ENCODE data around the gene SSBP3. TPM values are rescaled to one million over a fixed set of nuclear protein-coding genes. Genes with fewer than 3 reads are reported as not detected.
"Not testable (repeated sequence)": the region's sequence is repeated elsewhere in the genome, so short reads cannot be mapped to it uniquely, and the experiment has no call there.

The SSBP3 gene
- total RNA-seq: 10 to 100 TPM; 15.4 to 23.0 (median 18.2) TPM

GRCh38 chr1:54406339-54407153 is at the start of gene SSBP3:
Gene SSBP3, minus strand, starts transcription at chr1:54406394.
- H3K4me1 ChIP-seq: peaks cover 25 to 39% of the 10 kb centered on the region in 2 donors
- H3K27ac ChIP-seq: peak within 1 kb of the TSS; percentile 86 to 95 (median 89)
- peak within 1 kb of the TSS; percentile 51 to 96 (median 79) for H3K4me3 ChIP-seq (replicated peaks in 1 of 3)
- peaks cover 3 to 4% of the 10 kb centered on the region in 2 donors for H3K36me3 ChIP-seq
- DNase-seq: peak; percentile 91 to 93
- H3K9me3 ChIP-seq: no peaks in the 10 kb centered on the region
- intact Hi-C loops (cut with DNase I): loop anchor here (5.0 kb wide), 2 partner anchors 134 to 284 kb away; no protein-coding TSS in a partner anchor
- WGBS, 2 donors: 0 to 4% methylated on average over 5 to 8 of the region's 100 CpGs
- no peaks in the 10 kb centered on the region for H3K27me3 ChIP-seq
- peak; percentile 63 to 99 for TF ChIP-seq POLR2A (IDR thresholded peaks at IDR 0.05)
- TF ChIP-seq, protein P1, sequence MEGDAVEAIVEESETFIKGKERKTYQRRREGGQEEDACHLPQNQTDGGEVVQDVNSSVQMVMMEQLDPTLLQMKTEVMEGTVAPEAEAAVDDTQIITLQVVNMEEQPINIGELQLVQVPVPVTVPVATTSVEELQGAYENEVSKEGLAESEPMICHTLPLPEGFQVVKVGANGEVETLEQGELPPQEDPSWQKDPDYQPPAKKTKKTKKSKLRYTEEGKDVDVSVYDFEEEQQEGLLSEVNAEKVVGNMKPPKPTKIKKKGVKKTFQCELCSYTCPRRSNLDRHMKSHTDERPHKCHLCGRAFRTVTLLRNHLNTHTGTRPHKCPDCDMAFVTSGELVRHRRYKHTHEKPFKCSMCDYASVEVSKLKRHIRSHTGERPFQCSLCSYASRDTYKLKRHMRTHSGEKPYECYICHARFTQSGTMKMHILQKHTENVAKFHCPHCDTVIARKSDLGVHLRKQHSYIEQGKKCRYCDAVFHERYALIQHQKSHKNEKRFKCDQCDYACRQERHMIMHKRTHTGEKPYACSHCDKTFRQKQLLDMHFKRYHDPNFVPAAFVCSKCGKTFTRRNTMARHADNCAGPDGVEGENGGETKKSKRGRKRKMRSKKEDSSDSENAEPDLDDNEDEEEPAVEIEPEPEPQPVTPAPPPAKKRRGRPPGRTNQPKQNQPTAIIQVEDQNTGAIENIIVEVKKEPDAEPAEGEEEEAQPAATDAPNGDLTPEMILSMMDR (IDR thresholded peaks at IDR 0.05): peak in 3 of 6 experiments; percentile 5 to 30 (median 7)

DNA sequence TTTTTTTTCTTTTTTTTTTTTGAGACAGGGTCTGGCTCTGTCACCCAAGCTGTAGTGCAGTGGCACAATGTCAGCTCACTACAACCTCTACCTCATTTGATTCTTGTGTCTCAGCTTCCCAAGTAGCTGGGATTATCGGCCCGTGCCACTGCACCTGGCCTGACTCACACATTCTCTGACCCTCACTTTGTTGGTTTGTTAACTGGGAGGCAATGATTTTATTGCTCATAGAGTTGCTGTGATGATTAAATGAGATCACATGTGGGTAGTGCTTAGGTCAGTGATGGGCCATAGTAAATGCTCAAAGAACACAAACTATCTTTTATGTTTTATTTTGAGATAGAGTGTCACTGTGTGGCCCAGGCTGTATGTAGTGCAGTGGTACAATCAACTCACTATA is 47.3 kb upstream of the SSBP3 start:
- no peaks in the 10 kb centered on the region for H3K4me1 ChIP-seq
- no peak overlapping the region for H3K4me3 ChIP-seq (replicated peaks in 1 of 3)
- intact Hi-C loops (cut with DNase I): no loop called here
- H3K27ac ChIP-seq: no peak overlapping the region
- no peak for TF ChIP-seq POLR2A (IDR thresholded peaks at IDR 0.05)
- TF ChIP-seq, protein P1 (IDR thresholded peaks at IDR 0.05): no peak
- no peaks in the 10 kb centered on the region for H3K9me3 ChIP-seq
- no peak for DNase-seq
- no peaks in the 10 kb centered on the region for H3K27me3 ChIP-seq
- H3K36me3 ChIP-seq: no peaks in the 10 kb centered on the region
- 96 to 98% methylated on average over 2 of the region's 2 CpGs for WGBS, 2 donors

GRCh38 chr1:54453022-54453421 is 46.8 kb upstream of the SSBP3 start:
- TF ChIP-seq POLR2A (IDR thresholded peaks at IDR 0.05): no peak
- TF ChIP-seq, protein P1 (IDR thresholded peaks at IDR 0.05): no peak
- no peak overlapping the region for H3K27ac ChIP-seq
- intact Hi-C loops (cut with DNase I): no loop called here
- no peaks in the 10 kb centered on the region for H3K4me1 ChIP-seq
- no peak for DNase-seq
- 88 to 91% methylated on average over 3 of the region's 3 CpGs for WGBS, 2 donors
- no peaks in the 10 kb centered on the region for H3K27me3 ChIP-seq
- H3K9me3 ChIP-seq: no peaks in the 10 kb centered on the region
- no peaks in the 10 kb centered on the region for H3K36me3 ChIP-seq
- no peak overlapping the region for H3K4me3 ChIP-seq (replicated peaks in 1 of 3)

GRCh38 chr1:54449431-54449830 is 43.2 kb upstream of the SSBP3 start:
- H3K27me3 ChIP-seq; DNase-seq; H3K36me3 ChIP-seq; H3K4me3 ChIP-seq (replicated peaks in 1 of 3); H3K4me1 ChIP-seq; intact Hi-C loops (cut with DNase I); H3K27ac ChIP-seq; H3K9me3 ChIP-seq: not testable (repeated sequence)
- WGBS, 2 donors: 96 to 97% methylated on average over 4 of the region's 4 CpGs

GRCh38 chr1:54448801-54449200 is 42.6 kb upstream of the SSBP3 start:
- DNase-seq; intact Hi-C loops (cut with DNase I): not testable (repeated sequence)

GRCh38 chr1:54447081-54447480 is 40.9 kb upstream of the SSBP3 start:
- H3K9me3 ChIP-seq; H3K4me1 ChIP-seq; H3K27ac ChIP-seq; H3K27me3 ChIP-seq; H3K4me3 ChIP-seq (replicated peaks in 1 of 3); H3K36me3 ChIP-seq; intact Hi-C loops (cut with DNase I); DNase-seq: not testable (repeated sequence)
- 85 to 100% methylated on average over 2 of the region's 2 CpGs for WGBS, 2 donors

More at GRCh38 chr1:54448801-54449200, 42.6 kb upstream of the SSBP3 start:
- not testable (repeated sequence) for H3K27ac ChIP-seq; H3K4me3 ChIP-seq (replicated peaks in 1 of 3); H3K36me3 ChIP-seq; H3K9me3 ChIP-seq; H3K27me3 ChIP-seq; H3K4me1 ChIP-seq
- WGBS, 2 donors: 87 to 98% methylated on average over 8 of the region's 8 CpGs

Data from thyroid gland (tissue), 4 donors.